AG04449 (cell line): Measurements from ENCODE around the gene IKZF2.

Source experiments
- CTCF ChIA-PET: fragments of 350-600 bp; formaldehyde crosslinking; extraction: SDS; loops from one replicate; lab custom pipeline; 2021; ENCODE audit warnings: antibody characterized with exemption; lab: Yijun Ruan, JAX
- POLR2A ChIA-PET: fragments of 400-600, 350-600 bp; formaldehyde crosslinking; extraction: SDS; loops from one replicate; lab custom pipeline; 2020; ENCODE audit warnings: antibody characterized with exemption, inconsistent platforms; lab: Yijun Ruan, JAX
- DNase-seq: peaks from one replicate; pipeline ENCODE4 v3.0.0-alpha.2; 2010; ENCODE audit warnings: low read depth, low spot score
- H3K4me3 ChIP-seq: 2 replicates; pipeline ENCODE4 v1.5.1; 2011; ENCODE audit warnings: low read depth, mild to moderate bottlenecking, control low read depth, low read length
- TF ChIP-seq, protein P1 (sequence below): IDR thresholded peaks from one replicate; pipeline ENCODE4 v1.5.1; 2011; ENCODE audit warnings: mild to moderate bottlenecking, moderate library complexity, low read length, control low read depth, inconsistent platforms; ENCODE audit not compliant: insufficient read depth; ENCODE audit errors: missing control alignments

The IKZF2 gene

DNA sequence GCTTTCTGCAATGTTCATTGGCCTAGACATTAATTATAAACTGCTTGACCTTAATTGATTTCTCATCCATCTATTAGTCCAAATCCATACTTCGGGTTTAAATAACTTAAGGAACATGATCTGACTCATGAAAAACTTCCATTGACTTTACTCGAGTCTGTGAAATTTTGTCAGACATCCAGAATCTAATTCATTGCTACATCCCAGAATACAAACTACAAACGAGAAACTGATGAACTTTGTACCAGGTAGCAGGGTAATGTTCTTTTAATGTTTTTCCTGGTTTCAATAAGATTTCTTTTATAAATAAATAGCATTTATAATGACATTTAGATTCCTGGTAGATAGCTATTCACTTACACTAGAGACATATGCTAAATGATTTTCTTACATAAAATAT is 36.0 kb upstream of the IKZF2 start:
- TF ChIP-seq, protein P1, sequence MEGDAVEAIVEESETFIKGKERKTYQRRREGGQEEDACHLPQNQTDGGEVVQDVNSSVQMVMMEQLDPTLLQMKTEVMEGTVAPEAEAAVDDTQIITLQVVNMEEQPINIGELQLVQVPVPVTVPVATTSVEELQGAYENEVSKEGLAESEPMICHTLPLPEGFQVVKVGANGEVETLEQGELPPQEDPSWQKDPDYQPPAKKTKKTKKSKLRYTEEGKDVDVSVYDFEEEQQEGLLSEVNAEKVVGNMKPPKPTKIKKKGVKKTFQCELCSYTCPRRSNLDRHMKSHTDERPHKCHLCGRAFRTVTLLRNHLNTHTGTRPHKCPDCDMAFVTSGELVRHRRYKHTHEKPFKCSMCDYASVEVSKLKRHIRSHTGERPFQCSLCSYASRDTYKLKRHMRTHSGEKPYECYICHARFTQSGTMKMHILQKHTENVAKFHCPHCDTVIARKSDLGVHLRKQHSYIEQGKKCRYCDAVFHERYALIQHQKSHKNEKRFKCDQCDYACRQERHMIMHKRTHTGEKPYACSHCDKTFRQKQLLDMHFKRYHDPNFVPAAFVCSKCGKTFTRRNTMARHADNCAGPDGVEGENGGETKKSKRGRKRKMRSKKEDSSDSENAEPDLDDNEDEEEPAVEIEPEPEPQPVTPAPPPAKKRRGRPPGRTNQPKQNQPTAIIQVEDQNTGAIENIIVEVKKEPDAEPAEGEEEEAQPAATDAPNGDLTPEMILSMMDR = no peak
- ChIA-PET CTCF (interaction anchor here (0.6 to 1.3 kb wide), 3 partner anchors 47 to 501 kb away, joined by 3 to 4 read pairs (median 3); no protein-coding TSS in a partner anchor), POLR2A (no interaction called here)
- no peak overlapping the region for H3K4me3 ChIP-seq
- DNase-seq = no peak

DNA sequence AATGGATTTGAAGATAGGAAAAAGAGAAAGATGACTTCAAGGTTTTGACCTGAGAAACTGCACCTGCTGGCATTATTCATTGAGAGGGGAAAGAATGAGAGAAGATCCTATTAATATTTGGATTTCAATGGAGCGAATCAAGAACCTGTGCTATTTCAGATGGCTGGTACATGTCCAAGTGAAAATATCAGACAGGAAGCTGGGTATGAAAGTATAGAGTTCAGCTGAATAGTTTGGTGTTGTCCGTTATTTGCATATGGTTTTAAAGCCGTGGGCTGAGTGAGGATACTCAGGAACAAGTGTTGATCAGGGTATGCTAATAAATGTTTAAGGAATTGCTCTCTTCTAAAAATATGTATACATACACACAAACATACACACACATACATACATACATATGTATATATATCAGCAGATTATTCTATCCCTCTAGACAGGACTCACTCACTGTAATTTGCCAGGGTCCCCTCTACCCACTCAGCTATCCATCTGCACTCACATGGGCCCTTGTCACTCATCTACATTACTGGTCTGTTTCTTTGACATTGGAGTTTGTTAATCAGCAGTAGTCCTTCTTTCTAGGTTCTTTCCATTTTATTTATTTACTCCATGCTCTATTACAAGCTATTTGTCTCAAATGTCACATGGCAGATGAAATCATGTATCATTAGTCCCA is 33.9 kb upstream of the IKZF2 start:
- ChIA-PET POLR2A (no interaction called here), CTCF (interaction anchor here (1.3 kb wide), 1 partner anchor 407 kb away, joined by 3 read pairs; no protein-coding TSS in a partner anchor)

DNA sequence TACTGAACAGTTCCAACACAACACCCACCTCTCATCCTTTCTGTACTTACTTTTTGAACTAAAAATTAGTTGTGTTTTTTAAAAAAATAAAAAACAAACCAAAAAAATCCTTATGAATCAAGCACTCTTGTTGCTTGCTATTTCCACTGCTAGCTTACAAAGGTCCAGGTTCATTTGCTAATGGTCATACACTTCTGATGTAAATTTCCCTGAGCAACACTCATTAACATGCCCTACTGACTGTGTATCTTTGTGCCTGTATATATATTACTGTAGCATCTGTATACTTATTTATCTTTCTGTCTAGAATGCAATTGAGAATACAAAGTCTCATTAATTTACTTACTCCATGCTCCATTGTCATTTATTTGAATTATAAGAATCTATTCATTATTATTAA is 30.3 kb upstream of the IKZF2 start:
- TF ChIP-seq, protein P1 = no peak
- no peak for DNase-seq
- ChIA-PET POLR2A (no interaction called here), CTCF (no interaction called here)
- H3K4me3 ChIP-seq = no peak overlapping the region

More for the DNA sequence above, 33.9 kb upstream of the IKZF2 start:
- TF ChIP-seq, protein P1 = no peak
- no peak overlapping the region for H3K4me3 ChIP-seq
- no peak for DNase-seq

DNA sequence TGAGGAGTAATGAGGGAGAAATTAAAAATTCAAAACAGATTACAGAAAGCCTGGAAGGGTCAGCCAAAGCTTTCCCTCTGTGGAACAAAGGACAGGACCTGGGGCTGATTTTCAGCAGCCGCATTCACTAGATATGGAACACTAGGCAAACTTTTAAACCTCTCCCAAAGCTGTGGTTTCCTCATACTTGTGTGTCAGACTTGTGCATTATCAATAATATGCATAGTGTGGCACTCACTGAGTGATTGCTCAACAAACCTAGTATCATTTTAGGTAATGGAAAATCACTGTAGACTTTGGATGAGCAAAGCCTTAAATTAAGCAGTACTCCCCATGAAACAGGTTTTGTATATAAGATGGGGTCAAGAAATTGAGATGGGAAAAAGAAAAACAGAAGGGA is 26.3 kb upstream of the IKZF2 start:
- DNase-seq = no peak
- CTCF ChIA-PET = no interaction called here
- POLR2A ChIA-PET = no interaction called here
- H3K4me3 ChIP-seq = no peak overlapping the region
- TF ChIP-seq, protein P1 = no peak

DNA sequence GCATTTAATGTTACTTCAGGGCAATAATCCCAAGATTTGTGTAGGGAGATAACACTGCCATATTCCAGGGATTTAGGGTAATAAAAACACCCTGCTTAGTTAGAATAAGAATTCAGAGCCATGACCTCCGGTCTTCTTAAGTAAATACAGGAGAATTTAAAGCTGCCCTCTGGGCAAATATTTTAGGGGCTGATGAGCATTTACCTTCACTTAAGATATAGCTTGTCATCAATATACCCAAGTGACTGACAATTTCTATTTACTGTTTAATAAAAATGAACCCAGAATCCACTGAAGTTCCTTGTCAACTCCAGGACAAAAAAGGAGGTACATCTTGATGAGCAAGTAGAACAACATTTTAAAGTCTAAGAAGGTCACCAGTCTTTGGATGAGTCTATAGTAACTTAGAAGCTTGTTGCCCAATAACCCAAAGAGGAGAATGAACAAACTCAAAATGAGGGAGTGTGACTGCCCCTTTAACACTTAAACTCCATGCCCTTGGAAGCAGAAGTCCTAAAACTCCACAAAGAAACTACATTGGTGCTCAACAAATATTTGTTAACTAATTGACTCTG is 24.3 kb upstream of the IKZF2 start:
- no peak for DNase-seq
- H3K4me3 ChIP-seq = no peak overlapping the region
- TF ChIP-seq, protein P1 = no peak
- ChIA-PET CTCF (interaction anchor here (1.2 kb wide), 1 partner anchor 22 kb away, joined by 4 read pairs; no protein-coding TSS in a partner anchor), POLR2A (no interaction called here)

DNA sequence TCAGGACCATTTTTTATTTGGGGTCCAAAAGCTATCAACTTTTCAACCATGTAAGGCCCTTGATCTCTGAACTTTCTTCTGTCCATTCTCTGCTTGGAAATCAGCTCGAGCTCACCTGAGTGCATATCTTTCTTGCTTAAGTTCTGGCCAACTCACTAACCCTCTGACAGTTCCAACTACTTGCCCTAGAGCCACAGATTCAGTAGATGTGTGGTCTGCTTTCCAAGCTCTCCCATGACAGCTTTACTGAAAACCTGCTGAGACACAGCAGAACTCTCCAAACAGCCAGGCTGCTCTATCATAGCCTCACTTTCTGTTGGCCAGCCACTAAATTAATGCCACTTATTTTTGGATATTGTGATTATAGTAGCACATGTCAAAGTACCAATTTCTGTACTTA is 21.2 kb upstream of the IKZF2 start:
- no peak overlapping the region for H3K4me3 ChIP-seq
- no peak for DNase-seq
- ChIA-PET CTCF (interaction anchor here (0.9 to 1.8 kb wide), 5 partner anchors 10 to 398 kb away, joined by 3 to 4 read pairs (median 3); partner anchors contain the start of gene IKZF2), POLR2A (no interaction called here)
- TF ChIP-seq, protein P1 = no peak
